Measurements from ENCODE around the gene DLK1. TPM values are rescaled to one million over a fixed set of nuclear protein-coding genes. Genes with fewer than 3 reads are reported as not detected.

DLK1 gene
- total RNA-seq, 2 donors from 2014 or later = not detected

DNA sequence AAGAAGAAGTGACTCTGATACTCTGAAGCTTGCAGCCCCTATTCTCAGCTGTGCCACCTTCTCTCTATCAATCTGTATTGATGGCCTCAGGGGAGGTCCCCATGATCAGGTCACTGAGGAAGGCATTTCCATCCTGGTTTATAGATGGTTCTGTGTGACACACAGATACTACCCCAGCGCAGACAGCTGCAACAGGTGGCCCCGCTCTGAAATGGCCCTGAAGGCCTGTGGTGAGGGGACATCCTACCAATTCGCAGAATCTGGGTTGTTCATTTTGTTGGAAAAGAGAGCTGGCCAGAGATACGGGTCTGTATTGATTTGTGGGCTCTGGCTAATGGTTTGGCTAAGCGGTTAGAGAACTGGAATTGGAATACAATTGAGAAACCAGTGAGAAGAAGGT, 21.7 kb downstream of the DLK1 start:
- no peak for DNase-seq (ENCODE audit: low spot score)
- no peaks in the 10 kb centered on the region for H3K27me3 ChIP-seq
- no peaks in the 10 kb centered on the region for H3K4me1 ChIP-seq
- H3K4me3 ChIP-seq = no peak overlapping the region
- no peaks in the 10 kb centered on the region for H3K36me3 ChIP-seq
- no peak for TF ChIP-seq CTCF (IDR thresholded peaks at IDR 0.05)
- no peak overlapping the region for H3K27ac ChIP-seq
- no peaks in the 10 kb centered on the region for H3K9me3 ChIP-seq

DNA sequence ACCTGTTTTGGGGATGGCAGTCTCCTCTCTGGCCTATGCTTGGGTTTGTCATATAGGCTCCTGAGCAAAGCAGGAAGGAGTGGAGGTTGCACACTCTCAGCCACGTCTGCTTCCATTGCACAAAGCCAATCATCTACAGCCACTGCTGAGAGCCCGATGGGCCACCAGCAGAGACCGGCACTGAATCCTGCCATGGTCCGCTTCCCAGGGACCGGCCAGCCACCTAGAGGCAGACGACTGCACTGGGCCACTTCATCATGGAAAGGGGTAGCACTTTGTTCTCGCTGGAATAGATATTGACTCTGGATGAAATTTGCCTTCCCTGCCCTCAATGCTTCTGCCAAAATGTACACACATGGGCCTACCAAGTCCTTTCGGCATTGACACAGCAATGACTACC, 22.3 kb downstream of the DLK1 start:
- no peak for TF ChIP-seq CTCF (IDR thresholded peaks at IDR 0.05)
- Histone ChIP-seq H3K9me3 (no peaks in the 10 kb centered on the region), H3K4me1 (no peaks in the 10 kb centered on the region), H3K4me3 (no peak overlapping the region), H3K27ac (no peak overlapping the region), H3K27me3 (no peaks in the 10 kb centered on the region), H3K36me3 (no peaks in the 10 kb centered on the region)
- DNase-seq (ENCODE audit: low spot score) = no peak

DNA sequence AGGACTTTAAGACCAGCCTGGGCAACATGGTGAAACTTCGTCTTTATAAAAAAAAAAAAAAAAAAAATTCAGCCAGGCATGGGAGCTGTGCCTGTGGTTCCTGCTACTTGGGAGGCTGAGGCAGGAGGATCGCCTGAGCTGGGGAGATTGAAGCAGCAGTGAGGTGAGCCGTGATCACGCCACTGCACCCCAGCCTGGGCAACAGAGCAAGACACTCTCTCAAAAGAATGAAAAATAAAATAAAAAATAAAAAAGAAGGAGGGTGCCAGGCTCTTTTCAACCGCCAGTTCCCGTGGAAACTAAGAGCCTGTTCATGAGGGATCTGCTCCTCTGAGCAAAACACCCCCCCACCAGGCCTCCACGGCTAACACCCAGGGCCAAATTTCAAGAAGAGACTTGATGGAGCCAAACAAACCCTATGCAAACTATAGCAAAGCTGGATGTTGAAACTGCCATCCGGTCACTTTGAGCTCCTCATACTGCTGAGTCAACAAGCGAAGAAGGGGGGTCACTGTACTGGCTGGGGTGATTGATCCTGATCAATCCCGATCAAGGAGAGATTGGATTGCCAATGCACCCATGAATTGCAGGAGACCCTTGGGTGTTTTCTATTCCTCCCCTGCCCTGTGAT, 23.4 kb downstream of the DLK1 start:
- Histone ChIP-seq H3K9me3 (no peaks in the 10 kb centered on the region), H3K4me3 (no peak overlapping the region), H3K36me3 (no peaks in the 10 kb centered on the region), H3K4me1 (no peaks in the 10 kb centered on the region), H3K27me3 (no peaks in the 10 kb centered on the region), H3K27ac (no peak overlapping the region)
- TF ChIP-seq CTCF (IDR thresholded peaks at IDR 0.05) = no peak
- no peak for DNase-seq (ENCODE audit: low spot score)

GRCh38 chr14:100750762-100751699, 24.3 kb downstream of the DLK1 start:
- Histone ChIP-seq H3K27me3 (no peaks in the 10 kb centered on the region), H3K4me3 (no peak overlapping the region), H3K27ac (no peak overlapping the region), H3K36me3 (no peaks in the 10 kb centered on the region), H3K4me1 (no peaks in the 10 kb centered on the region), H3K9me3 (no peaks in the 10 kb centered on the region)
- DNase-seq (ENCODE audit: low spot score) = no peak
- no peak for TF ChIP-seq CTCF (IDR thresholded peaks at IDR 0.05)

DNA sequence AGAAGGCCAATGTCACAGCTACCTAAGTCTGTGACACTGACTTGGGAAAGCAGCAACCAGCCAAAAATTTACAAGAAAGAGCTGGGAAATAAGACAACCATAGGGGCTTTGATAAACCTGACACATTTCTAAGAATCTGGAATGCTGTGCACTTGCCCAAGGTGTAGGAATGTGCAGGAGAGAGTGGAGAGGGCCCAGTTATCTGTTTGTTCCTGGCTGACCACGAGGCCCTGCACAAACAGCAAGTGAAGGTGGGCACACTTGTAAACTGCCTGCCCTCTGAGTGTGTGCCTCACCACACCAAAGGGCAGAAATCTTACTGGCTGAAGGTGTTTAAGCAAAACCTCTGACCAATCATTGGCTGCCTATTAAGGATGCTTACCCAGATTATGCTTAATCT, 27.3 kb downstream of the DLK1 start:
- Histone ChIP-seq H3K36me3 (no peaks in the 10 kb centered on the region), H3K9me3 (no peaks in the 10 kb centered on the region), H3K27me3 (no peaks in the 10 kb centered on the region), H3K4me3 (no peak overlapping the region), H3K27ac (no peak overlapping the region), H3K4me1 (no peaks in the 10 kb centered on the region)
- DNase-seq (ENCODE audit: low spot score) = no peak
- TF ChIP-seq CTCF (IDR thresholded peaks at IDR 0.05) = no peak

All from right atrium auricular region (tissue), 2 donors.